Right cardiac atrium (tissue), 5 donors: ENCODE data around the gene TECR. TPM values are rescaled to one million over a fixed set of nuclear protein-coding genes. Genes with fewer than 3 reads are reported as not detected.

Experiments
- ATAC-seq, 2 donors: fragments of 200-7000 bp; cut with Tn5 transposase; one replicate each; pipeline versions ENCODE4 v1.8.0 to v1.9.1; 2020; ENCODE audit warnings: moderate library complexity in 2 of 2, mild to moderate bottlenecking in 1 of 2
- DNase-seq, 3 donors: peaks; one replicate each; pipeline ENCODE4 v3.0.0-alpha.2; 2020
- H3K27ac ChIP-seq: one replicate; pipeline ENCODE4 v1.5.1; 2013; ENCODE audit warnings: mild to moderate bottlenecking, low read length, control low read depth, moderate library complexity
- H3K27me3 ChIP-seq: one replicate; pipeline ENCODE4 v1.6.1; 2013; ENCODE audit not compliant: control insufficient read depth, insufficient read depth
- H3K4me1 ChIP-seq: one replicate; pipeline ENCODE4 v1.6.1; 2013; ENCODE audit warnings: low read length; ENCODE audit not compliant: control insufficient read depth, insufficient read depth
- H3K4me3 ChIP-seq: one replicate; pipeline ENCODE4 v1.5.1; 2013; ENCODE audit warnings: low read length, control low read depth
- H3K9me3 ChIP-seq: one replicate; pipeline ENCODE4 v1.6.1; 2013; ENCODE audit warnings: low read length; ENCODE audit not compliant: control insufficient read depth
- WGBS: extraction: QIAGEN DNeasy Blood & Tissue Kit; methylation state at CpG from one replicate; pipeline ENCODE4 v1.1.7; 2013; 5-methylcytosine and 5-hydroxymethylcytosine counted together
- intact Hi-C, 4 donors: fragments of 100-400 bp; cut with DNase I; formaldehyde crosslinking; loops; one replicate each; pipeline versions ENCODE4 v1.11.0 to v1.14.0; 2022 to 2023
- polyA plus RNA-seq: library from polyadenylated mRNA; stranded (reverse); fragments of 200-250 nt; gene quantifications from one replicate; pipeline ENCODE4 v1.2.3, GENCODE V29; 2013
- total RNA-seq, 4 donors: library from RNA; stranded (reverse); fragmentation: NEBNext Ultra II Directional; extraction: Animal tissue kit (Norgen Biotek cat#: 25700); gene quantifications; one replicate each; pipeline ENCODE4 v1.2.1, GENCODE V29; 2021
- donor health status: healthy with polysubstance abuse.
- donor health status: DM: no; HTN: yes; CAD: no.
- donor health status: DM: no; HTN: no; CAD: no.
- donor health status: DM: no; HTN: yes; CAD: no; lungs with severe emphysema.
- donor health status: DM: yes; HTN: yes; CAD: no.

Gene TECR
- total and polyA plus RNA-seq, 5 donors = 92.3 to 116 (median 99.3) TPM

GRCh38 chr19:14553042-14553938 is 23.9 kb downstream of the TECR start:
- 93% methylated on average over 35 of the region's 35 CpGs for WGBS
- no peak overlapping the region for H3K27ac ChIP-seq
- H3K27me3 ChIP-seq = no peaks in the 10 kb centered on the region
- H3K4me1 ChIP-seq = peaks cover 3% of the 10 kb centered on the region
- H3K9me3 ChIP-seq = no peaks in the 10 kb centered on the region
- H3K4me3 ChIP-seq = no peak overlapping the region
- no peak for ATAC-seq
- intact Hi-C loops = no loop called here
- peak in 1 of 3 donors; percentile 55 for DNase-seq

GRCh38 chr19:14553939-14554243 is 24.5 kb downstream of the TECR start:
- H3K9me3 ChIP-seq = no peaks in the 10 kb centered on the region
- no peaks in the 10 kb centered on the region for H3K27me3 ChIP-seq
- WGBS = 77% methylated on average over 9 of the region's 9 CpGs
- intact Hi-C loops = no loop called here
- no peak overlapping the region for H3K4me3 ChIP-seq
- ATAC-seq (no peak), DNase-seq (peak in 1 of 3 donors; percentile 35)
- no peak overlapping the region for H3K27ac ChIP-seq
- peaks cover 5% of the 10 kb centered on the region for H3K4me1 ChIP-seq

GRCh38 chr19:14554382-14554812 is 25.0 kb downstream of the TECR start:
- 71% methylated on average over 6 of the region's 6 CpGs for WGBS
- DNase-seq (peak in 1 of 3 donors; percentile 14), ATAC-seq (no peak)
- H3K9me3 ChIP-seq = no peaks in the 10 kb centered on the region
- H3K27ac ChIP-seq = no peak overlapping the region
- peaks cover 5% of the 10 kb centered on the region for H3K4me1 ChIP-seq
- H3K4me3 ChIP-seq = no peak overlapping the region
- no peaks in the 10 kb centered on the region for H3K27me3 ChIP-seq
- intact Hi-C loops = no loop called here

- Histone ChIP-seq H3K27ac (no peak overlapping the region), H3K27me3 (no peaks in the 10 kb centered on the region), H3K4me3 (no peak overlapping the region), H3K9me3 (no peaks in the 10 kb centered on the region), H3K4me1 (peaks cover 16% of the 10 kb centered on the region)
- ATAC-seq (no peak), DNase-seq (peak in 1 of 3 donors; percentile 32)
- WGBS = 75% methylated on average over 12 of the region's 12 CpGs
- intact Hi-C loops = no loop called here
Measured at GRCh38 chr19:14555918-14556661, 26.7 kb downstream of the TECR start.

GRCh38 chr19:14556662-14557188 is 27.3 kb downstream of the TECR start:
- ATAC-seq (peak; percentile 58 to 70), DNase-seq (peak; percentile 80 to 93 (median 88))
- intact Hi-C loops = no loop called here
- H3K27me3 ChIP-seq = no peaks in the 10 kb centered on the region
- WGBS = 10% methylated on average over 18 of the region's 18 CpGs
- no peaks in the 10 kb centered on the region for H3K9me3 ChIP-seq
- H3K27ac ChIP-seq = peak overlapping the region; percentile 65
- H3K4me1 ChIP-seq = peaks cover 16% of the 10 kb centered on the region
- no peak overlapping the region for H3K4me3 ChIP-seq

GRCh38 chr19:14558370-14559066 is 29.1 kb downstream of the TECR start:
- H3K27me3 ChIP-seq = no peaks in the 10 kb centered on the region
- H3K9me3 ChIP-seq = no peaks in the 10 kb centered on the region
- peaks cover 16% of the 10 kb centered on the region for H3K4me1 ChIP-seq
- peak overlapping the region; percentile 1 for H3K27ac ChIP-seq
- ATAC-seq = no peak
- no peak overlapping the region for H3K4me3 ChIP-seq
- 72% methylated on average over 23 of the region's 23 CpGs for WGBS
- DNase-seq = peak in 1 of 3 donors; percentile 50
- intact Hi-C loops = no loop called here

- ATAC-seq (peak; percentile 12 to 36), DNase-seq (peak in 2 of 3 donors; percentile 68 to 82)
- WGBS = 53% methylated on average over 28 of the region's 28 CpGs
- peaks cover 16% of the 10 kb centered on the region for H3K4me1 ChIP-seq
- intact Hi-C loops = no loop called here
- H3K4me3 ChIP-seq = no peak overlapping the region
- H3K27me3 ChIP-seq = no peaks in the 10 kb centered on the region
- peak overlapping the region; percentile 78 for H3K27ac ChIP-seq
- no peaks in the 10 kb centered on the region for H3K9me3 ChIP-seq
Measured at GRCh38 chr19:14559916-14560775, 30.8 kb downstream of the TECR start.

GRCh38 chr19:14560776-14561108 is 31.3 kb downstream of the TECR start:
- intact Hi-C loops = no loop called here
- WGBS = 79% methylated on average over 6 of the region's 6 CpGs
- H3K27me3 ChIP-seq = no peaks in the 10 kb centered on the region
- DNase-seq (peak in 1 of 3 donors; percentile 37), ATAC-seq (no peak)
- H3K4me1 ChIP-seq = peaks cover 16% of the 10 kb centered on the region
- H3K4me3 ChIP-seq = no peak overlapping the region
- H3K27ac ChIP-seq = peak overlapping the region; percentile 78
- H3K9me3 ChIP-seq = no peaks in the 10 kb centered on the region

GRCh38 chr19:14561249-14561648 is 31.9 kb downstream of the TECR start:
- Histone ChIP-seq H3K27me3 (no peaks in the 10 kb centered on the region), H3K27ac (peak overlapping the region; percentile 78), H3K9me3 (no peaks in the 10 kb centered on the region), H3K4me3 (no peak overlapping the region), H3K4me1 (peaks cover 16% of the 10 kb centered on the region)
- intact Hi-C loops = no loop called here
- peak in 2 of 3 donors; percentile 47 to 56 for DNase-seq
- WGBS = 75% methylated on average over 8 of the region's 8 CpGs
- no peak for ATAC-seq

- H3K27ac ChIP-seq = peak overlapping the region; percentile 78
- H3K4me3 ChIP-seq = no peak overlapping the region
- no peaks in the 10 kb centered on the region for H3K27me3 ChIP-seq
- 39% methylated on average over 22 of the region's 22 CpGs for WGBS
- H3K9me3 ChIP-seq = no peaks in the 10 kb centered on the region
- ATAC-seq (peak; percentile 37 to 43), DNase-seq (peak; percentile 60 to 84 (median 73))
- intact Hi-C loops = no loop called here
- H3K4me1 ChIP-seq = peaks cover 16% of the 10 kb centered on the region
Measured at GRCh38 chr19:14561847-14562351, 32.5 kb downstream of the TECR start.
